H1 (cell line): Measurements from ENCODE around the gene MARK4. TPM values are rescaled to one million over a fixed set of nuclear protein-coding genes. Genes with fewer than 3 reads are reported as not detected.

Experiments
- CHD2 ChIP-seq: IDR thresholded peaks from 2 replicates; pipeline ENCODE4 v1.6.1; 2012; ENCODE audit warnings: low read length, improper control_type of control experiment
- JUN ChIP-seq: IDR thresholded peaks from 2 replicates; pipeline ENCODE4 v1.6.1; 2011; ENCODE audit warnings: low read depth, mild to moderate bottlenecking, improper control_type of control experiment, low read length
- SIN3A ChIP-seq, 2 experiments: IDR thresholded peaks in 1 of 2; conservative IDR thresholded peaks in 1 of 2; 2 replicates each; pipeline ENCODE4 v1.6.1; 2011 to 2012; ENCODE audit warnings: low read length in 2 of 2, improper control_type of control experiment in 1 of 2, low read depth in 1 of 2, mild to moderate bottlenecking in 1 of 2
- SP4 ChIP-seq: IDR thresholded peaks from 2 replicates; pipeline ENCODE4 v1.6.1; 2012; ENCODE audit warnings: low read length, inconsistent platforms
- TBP ChIP-seq: IDR thresholded peaks from 2 replicates; pipeline ENCODE4 v1.6.1; 2011; ENCODE audit warnings: low read depth, low read length, improper control_type of control experiment
- TCF12 ChIP-seq: IDR thresholded peaks from 2 replicates; pipeline ENCODE4 v1.6.1; 2011; ENCODE audit warnings: low read depth, mild to moderate bottlenecking, low read length
- polyA plus RNA-seq, 7 experiments: library from polyadenylated mRNA; depleted of rRNA in 3 of 7; stranded (reverse) in 5 of 7; unstranded in 2 of 7; fragments of >200 nt in 5 of 7; fragments of 200-250 nt in 2 of 7; gene quantifications; 1 replicate in 5 of 7; 2 replicates in 1 of 7; 4 replicates in 1 of 7; pipeline versions ENCODE4 v1.2.1 to v1.2.3, GENCODE V29; 2011 to 2013; ENCODE audit warnings: missing spikeins in 2 of 7, mixed read lengths in 2 of 7
- total RNA-seq: library from RNA; stranded (reverse); fragmentation: NEBNext Ultra II Directional; extraction: Animal tissue kit (Norgen Biotek cat#: 25700); gene quantifications from 2 replicates; pipeline ENCODE4 v1.2.1, GENCODE V29; 2021

Gene MARK4
- total and polyA plus RNA-seq, 2 of the 8 experiments (the other 6 are each of a cell fraction or from before 2014, with no cell fraction given): 12.3 to 49.8 TPM

- TF ChIP-seq SIN3A (conservative IDR thresholded peaks at IDR 0.05 in 1 of 2, IDR thresholded peaks at IDR 0.05 in 1 of 2; ENCODE audit: low read depth in 1 of 2, low read length in 2 of 2) (no peak), CHD2 (no peak), SP4 (no peak), TBP (no peak), JUN (no peak), TCF12 (no peak)
These were observed 47.2 kb downstream of the MARK4 start (continued) for GRCh38 chr19:45298264-45298663.
